K562 (cell line): ENCODE measurements around the gene AKNA. TPM values are rescaled to one million over a fixed set of nuclear protein-coding genes. Genes with fewer than 3 reads are reported as not detected.

Source experiments
- ELF4 ChIP-seq: fragments of 450-650 bp; formaldehyde crosslinking; IDR thresholded peaks from 2 replicates; pipeline ENCODE4 v1.4.0; 2022; ENCODE audit warnings: missing genetic modification characterization
- HCFC1 ChIP-seq: IDR thresholded peaks from 2 replicates; pipeline ENCODE4 v1.6.1; 2012; ENCODE audit warnings: low read depth, low read length, improper control_type of control experiment
- KLF10 ChIP-seq: fragments of 250-450 bp; sonication (Bioruptor Pico); IDR thresholded peaks from 2 replicates; pipeline ENCODE4 v1.6.1; 2021; ENCODE audit warnings: matching md5 sums
- MCM3 ChIP-seq: fragments of 450-650 bp; IDR thresholded peaks from 2 replicates; pipeline ENCODE4 v1.6.1; 2016
- NEUROD1 ChIP-seq: fragments of 150-350 bp; IDR thresholded peaks from 2 replicates; pipeline ENCODE4 v1.6.1; 2014; ENCODE audit warnings: borderline replicate concordance, low read length, low read depth; ENCODE audit not compliant: partially characterized antibody
- RUNX1 ChIP-seq: sonication (generic); IDR thresholded peaks from 2 replicates; pipeline ENCODE4 v1.6.1; 2016; ENCODE audit warnings: antibody characterized with exemption, low read depth
- SLC30A9 ChIP-seq: fragments of 250-450 bp; sonication (Bioruptor Pico); IDR thresholded peaks from 2 replicates; pipeline ENCODE4 v1.8.0; 2022; ENCODE audit warnings: mild to moderate bottlenecking, moderate library complexity
- SMAD2 ChIP-seq: fragments of 150-350 bp; IDR thresholded peaks from 2 replicates; pipeline ENCODE4 v1.6.1; 2014; ENCODE audit warnings: low read depth, mild to moderate bottlenecking, low read length
- SREBF2 ChIP-seq: sonication (generic); formaldehyde crosslinking; IDR thresholded peaks from 2 replicates; pipeline ENCODE4 v1.4.0; 2020; ENCODE audit warnings: mild to moderate bottlenecking, missing genetic modification reagents
- TOE1 ChIP-seq, 2 experiments: fragments of 450-650 bp in 1 of 2; sonication (generic) in 1 of 2; formaldehyde crosslinking in 1 of 2; IDR thresholded peaks; 2 replicates each; pipeline versions ENCODE4 v1.7.1 to v1.8.0; 2016 to 2022; ENCODE audit warnings: borderline replicate concordance in 2 of 2, mild to moderate bottlenecking in 2 of 2, antibody characterized with exemption in 1 of 2, inconsistent platforms in 1 of 2, low read depth in 1 of 2, missing genetic modification reagents in 1 of 2, moderate library complexity in 1 of 2
- ZNF121 ChIP-seq: sonication (generic); formaldehyde crosslinking; conservative IDR thresholded peaks from 2 replicates; pipeline ENCODE4 v1.8.0; 2022; ENCODE audit warnings: missing genetic modification reagents
- ZNF133 ChIP-seq: fragments of 250-450 bp; sonication (Bioruptor Pico); IDR thresholded peaks from 2 replicates; pipeline ENCODE4 v1.4.0; 2020; ENCODE audit warnings: mild to moderate bottlenecking
- ZNF384 ChIP-seq: IDR thresholded peaks from 2 replicates; pipeline ENCODE4 v1.6.1; 2012; ENCODE audit warnings: low read depth, low read length, improper control_type of control experiment
- polyA plus RNA-seq, 8 experiments: library from polyadenylated mRNA; depleted of rRNA in 4 of 8; stranded (reverse) in 5 of 8; unstranded in 3 of 8; fragments of >200 nt; fragmentation: Nextera tagmentation in 2 of 8; fragmentation: Illumina TruSeq in 1 of 8; extraction: Ambion mirVana in 2 of 8; extraction: Trizol in 1 of 8; gene quantifications; 2 replicates each; pipeline versions ENCODE4 v1.2.1 to v1.2.3, GENCODE V29; 2011 to 2014; ENCODE audit warnings: inconsistent platforms in 1 of 8, missing spikeins in 1 of 8
- total RNA-seq, 7 experiments: library from RNA; depleted of rRNA in 6 of 7; stranded (reverse); fragments of >200 nt in 6 of 7; fragmentation: Illumina TruSeq in 2 of 7; extraction: Trizol in 2 of 7; gene quantifications; 2 replicates each; pipeline versions ENCODE4 v1.2.1 to v1.2.3, GENCODE V29; 2011 to 2021; ENCODE audit warnings: low replicate concordance in 1 of 7
- TF ChIP-seq, protein P1 (sequence below): fragments of 250-450 bp; sonication (Bioruptor Pico); IDR thresholded peaks from 2 replicates; pipeline ENCODE4 v1.4.0; 2020; ENCODE audit warnings: mild to moderate bottlenecking
- TF ChIP-seq, protein P2 (sequence below): IDR thresholded peaks from 2 replicates; pipeline ENCODE4 v1.6.1; 2016; ENCODE audit warnings: missing genetic modification characterization, missing compliant biosample characterization
- TF ChIP-seq, protein P3 (sequence below), 2 experiments: IDR thresholded peaks; 2 replicates each; pipeline ENCODE4 v1.6.1; 2011; ENCODE audit warnings: borderline replicate concordance in 1 of 2, control low read depth in 1 of 2, low read depth in 1 of 2, low read length in 1 of 2, mild to moderate bottlenecking in 1 of 2, mixed read lengths in 1 of 2, moderate library complexity in 1 of 2; ENCODE audit not compliant: insufficient read depth in 1 of 2, insufficient read length in 1 of 2, poor library complexity in 1 of 2, severe bottlenecking in 1 of 2; ENCODE audit errors: extremely low read depth in 1 of 2
- TF ChIP-seq, protein P4 (sequence below): fragments of 450-650 bp; formaldehyde crosslinking; IDR thresholded peaks from 2 replicates; pipeline ENCODE4 v1.4.0; 2022; ENCODE audit warnings: missing genetic modification characterization

The AKNA gene
- total and polyA plus RNA-seq, 9 of the 15 experiments (the other 6 are each of a cell fraction or from before 2014, with no cell fraction given) = 0.29 to 20.5 (median 3.9) TPM

DNA sequence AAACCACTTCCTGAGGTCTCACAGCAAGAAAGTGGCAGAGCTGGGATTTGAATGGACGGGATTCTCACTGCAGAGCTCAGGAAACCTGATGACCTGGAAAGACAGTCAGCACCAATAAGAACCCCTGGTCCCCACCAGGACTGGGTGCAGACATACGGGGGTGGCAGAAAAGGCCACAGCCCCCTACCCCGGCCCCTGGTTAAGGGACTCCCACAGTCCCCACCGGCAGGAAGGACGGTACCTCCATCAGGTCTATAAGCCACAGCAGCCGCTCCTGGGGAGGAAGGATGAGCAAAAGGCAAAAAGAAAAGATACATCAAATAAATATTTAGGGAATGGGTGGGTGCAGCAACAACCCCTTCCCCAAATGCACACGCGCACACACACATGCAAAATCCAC, 32.0 kb upstream of the AKNA start (continued):
- no peak for TF ChIP-seq SREBF2 (CRISPR knock-in tag)
- no peak for TF ChIP-seq KLF10 (CRISPR knock-in tag)
- TF ChIP-seq NEUROD1 = no peak
- TF ChIP-seq, protein P1, sequence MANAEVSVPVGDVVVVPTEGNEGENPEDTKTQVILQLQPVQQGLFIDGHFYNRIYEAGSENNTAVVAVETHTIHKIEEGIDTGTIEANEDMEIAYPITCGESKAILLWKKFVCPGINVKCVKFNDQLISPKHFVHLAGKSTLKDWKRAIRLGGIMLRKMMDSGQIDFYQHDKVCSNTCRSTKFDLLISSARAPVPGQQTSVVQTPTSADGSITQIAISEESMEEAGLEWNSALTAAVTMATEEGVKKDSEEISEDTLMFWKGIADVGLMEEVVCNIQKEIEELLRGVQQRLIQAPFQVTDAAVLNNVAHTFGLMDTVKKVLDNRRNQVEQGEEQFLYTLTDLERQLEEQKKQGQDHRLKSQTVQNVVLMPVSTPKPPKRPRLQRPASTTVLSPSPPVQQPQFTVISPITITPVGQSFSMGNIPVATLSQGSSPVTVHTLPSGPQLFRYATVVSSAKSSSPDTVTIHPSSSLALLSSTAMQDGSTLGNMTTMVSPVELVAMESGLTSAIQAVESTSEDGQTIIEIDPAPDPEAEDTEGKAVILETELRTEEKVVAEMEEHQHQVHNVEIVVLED = no peak
- TF ChIP-seq SMAD2 = no peak
- TF ChIP-seq ZNF121 (CRISPR knock-in tag) = no peak
- no peak for TF ChIP-seq RUNX1
- TF ChIP-seq MCM3 = no peak
- TF ChIP-seq TOE1 (IDR thresholded peaks at IDR 0.05; ENCODE audit: borderline replicate concordance) = no peak
- TF ChIP-seq TOE1 (CRISPR knock-in tag; IDR thresholded peaks at IDR 0.05; ENCODE audit: borderline replicate concordance, low read depth) = no peak
- TF ChIP-seq, protein P2, sequence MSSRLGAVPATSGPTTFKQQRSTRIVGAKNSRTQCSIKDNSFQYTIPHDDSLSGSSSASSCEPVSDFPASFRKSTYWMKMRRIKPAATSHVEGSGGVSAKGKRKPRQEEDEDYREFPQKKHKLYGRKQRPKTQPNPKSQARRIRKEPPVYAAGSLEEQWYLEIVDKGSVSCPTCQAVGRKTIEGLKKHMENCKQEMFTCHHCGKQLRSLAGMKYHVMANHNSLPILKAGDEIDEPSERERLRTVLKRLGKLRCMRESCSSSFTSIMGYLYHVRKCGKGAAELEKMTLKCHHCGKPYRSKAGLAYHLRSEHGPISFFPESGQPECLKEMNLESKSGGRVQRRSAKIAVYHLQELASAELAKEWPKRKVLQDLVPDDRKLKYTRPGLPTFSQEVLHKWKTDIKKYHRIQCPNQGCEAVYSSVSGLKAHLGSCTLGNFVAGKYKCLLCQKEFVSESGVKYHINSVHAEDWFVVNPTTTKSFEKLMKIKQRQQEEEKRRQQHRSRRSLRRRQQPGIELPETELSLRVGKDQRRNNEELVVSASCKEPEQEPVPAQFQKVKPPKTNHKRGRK (tag) = no peak
- TF ChIP-seq ZNF384 = no peak
- no peak for TF ChIP-seq ELF4 (CRISPR knock-in tag)
- no peak for TF ChIP-seq HCFC1
- TF ChIP-seq, protein P3, sequence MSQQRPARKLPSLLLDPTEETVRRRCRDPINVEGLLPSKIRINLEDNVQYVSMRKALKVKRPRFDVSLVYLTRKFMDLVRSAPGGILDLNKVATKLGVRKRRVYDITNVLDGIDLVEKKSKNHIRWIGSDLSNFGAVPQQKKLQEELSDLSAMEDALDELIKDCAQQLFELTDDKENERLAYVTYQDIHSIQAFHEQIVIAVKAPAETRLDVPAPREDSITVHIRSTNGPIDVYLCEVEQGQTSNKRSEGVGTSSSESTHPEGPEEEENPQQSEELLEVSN (IDR thresholded peaks at IDR 0.05; ENCODE audit: borderline replicate concordance in 1 of 2, extremely low read depth in 1 of 2, insufficient read depth in 1 of 2, insufficient read length in 1 of 2, low read depth in 1 of 2, low read length in 1 of 2, poor library complexity in 1 of 2, severe bottlenecking in 1 of 2) = no peak
- TF ChIP-seq, protein P4, sequence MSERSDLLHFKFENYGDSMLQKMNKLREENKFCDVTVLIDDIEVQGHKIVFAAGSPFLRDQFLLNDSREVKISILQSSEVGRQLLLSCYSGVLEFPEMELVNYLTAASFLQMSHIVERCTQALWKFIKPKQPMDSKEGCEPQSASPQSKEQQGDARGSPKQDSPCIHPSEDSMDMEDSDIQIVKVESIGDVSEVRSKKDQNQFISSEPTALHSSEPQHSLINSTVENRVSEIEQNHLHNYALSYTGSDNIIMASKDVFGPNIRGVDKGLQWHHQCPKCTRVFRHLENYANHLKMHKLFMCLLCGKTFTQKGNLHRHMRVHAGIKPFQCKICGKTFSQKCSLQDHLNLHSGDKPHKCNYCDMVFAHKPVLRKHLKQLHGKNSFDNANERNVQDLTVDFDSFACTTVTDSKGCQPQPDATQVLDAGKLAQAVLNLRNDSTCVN (CRISPR knock-in tag) = no peak
- no peak for TF ChIP-seq SLC30A9
- TF ChIP-seq ZNF133 (CRISPR knock-in tag) = no peak
